Memory B cell (primary cell): ENCODE measurements around the gene CACTIN.
"Not testable (repeated sequence)": the region's sequence is repeated elsewhere in the genome, so short reads cannot be mapped to it uniquely, and the experiment has no call there.

Experiments
- ATAC-seq: fragments of 150-1000 bp; cut with Tn5 transposase; 2 replicates; pipeline ENCODE4 v1.10.0; 2021; ENCODE audit warnings: low read depth, mild to moderate bottlenecking, moderate library complexity
- DNase-seq, 2 donors: peaks; one replicate each; pipeline ENCODE4 v3.0.0; 2022; ENCODE audit warnings: low spot score in 2 of 2
- H3K27ac Mint-ChIP-seq: one replicate; pipeline ENCODE4 v1.8.0; 2022; ENCODE audit warnings: mild to moderate bottlenecking, moderate library complexity, mixed read lengths
- H3K27me3 Mint-ChIP-seq: one replicate; pipeline ENCODE4 v1.8.0; 2022; ENCODE audit warnings: mixed read lengths
- H3K36me3 Mint-ChIP-seq: one replicate; pipeline ENCODE4 v1.8.0; 2022; ENCODE audit warnings: mild to moderate bottlenecking, mixed read lengths
- H3K4me1 Mint-ChIP-seq: one replicate; pipeline ENCODE4 v1.8.0; 2022; ENCODE audit warnings: mixed read lengths
- H3K4me3 Mint-ChIP-seq: one replicate; pipeline ENCODE4 v1.8.0; 2022; ENCODE audit warnings: mild to moderate bottlenecking, moderate library complexity, mixed read lengths
- H3K9me3 Mint-ChIP-seq: one replicate; pipeline ENCODE4 v1.8.0; 2022; ENCODE audit warnings: mixed read lengths

Gene CACTIN

GRCh38 chr19:3667766-3668165, 41.2 kb upstream of the CACTIN start:
- ATAC-seq (no peak), DNase-seq (no peak)
- H3K27ac Mint-ChIP-seq = no peak overlapping the region
- H3K36me3 Mint-ChIP-seq = peaks cover 19% of the 10 kb centered on the region
- no peak overlapping the region for H3K4me3 Mint-ChIP-seq
- no peaks in the 10 kb centered on the region for H3K9me3 Mint-ChIP-seq
- H3K4me1 Mint-ChIP-seq = peaks cover 23% of the 10 kb centered on the region
- H3K27me3 Mint-ChIP-seq = peaks cover 2% of the 10 kb centered on the region

GRCh38 chr19:3667037-3667638, 40.5 kb upstream of the CACTIN start:
- ATAC-seq = no peak
- Mint-ChIP-seq H3K36me3 (peaks cover 19% of the 10 kb centered on the region), H3K9me3 (no peaks in the 10 kb centered on the region), H3K27ac (no peak overlapping the region), H3K4me1 (peaks cover 19% of the 10 kb centered on the region), H3K4me3 (peak overlapping the region; percentile 21), H3K27me3 (no peaks in the 10 kb centered on the region)
- DNase-seq = no peak

- not testable (repeated sequence) for ATAC-seq, DNase-seq, H3K4me3 Mint-ChIP-seq, H3K27ac Mint-ChIP-seq, H3K27me3 Mint-ChIP-seq, H3K9me3 Mint-ChIP-seq
- Mint-ChIP-seq H3K4me1 (peaks cover 19% of the 10 kb centered on the region), H3K36me3 (peaks cover 21% of the 10 kb centered on the region)
Measured at GRCh38 chr19:3666545-3666856, 39.9 kb upstream of the CACTIN start.

- Mint-ChIP-seq H3K27me3 (no peaks in the 10 kb centered on the region), H3K9me3 (no peaks in the 10 kb centered on the region), H3K27ac (no peak overlapping the region), H3K4me3 (peak overlapping the region; percentile 62), H3K36me3 (peaks cover 25% of the 10 kb centered on the region), H3K4me1 (peaks cover 16% of the 10 kb centered on the region)
- DNase-seq = peak; percentile 83 to 93
- peak; percentile 89 for ATAC-seq
Measured at GRCh38 chr19:3665681-3666544, 39.3 kb upstream of the CACTIN start.

- ATAC-seq (peak; percentile 62), DNase-seq (no peak)
- Mint-ChIP-seq H3K4me3 (peak overlapping the region; percentile 62), H3K36me3 (peaks cover 27% of the 10 kb centered on the region), H3K4me1 (peaks cover 14% of the 10 kb centered on the region), H3K27me3 (no peaks in the 10 kb centered on the region), H3K27ac (no peak overlapping the region), H3K9me3 (no peaks in the 10 kb centered on the region)
Measured at GRCh38 chr19:3664879-3665642, 38.5 kb upstream of the CACTIN start.

GRCh38 chr19:3663838-3664237, 37.2 kb upstream of the CACTIN start:
- ATAC-seq (no peak), DNase-seq (no peak)
- Mint-ChIP-seq H3K9me3 (no peaks in the 10 kb centered on the region), H3K4me3 (no peak overlapping the region), H3K27me3 (no peaks in the 10 kb centered on the region), H3K27ac (no peak overlapping the region), H3K36me3 (peaks cover 30% of the 10 kb centered on the region), H3K4me1 (peaks cover 14% of the 10 kb centered on the region)

GRCh38 chr19:3661284-3662238, 35.0 kb upstream of the CACTIN start:
- Mint-ChIP-seq H3K27me3 (no peaks in the 10 kb centered on the region), H3K9me3 (no peaks in the 10 kb centered on the region), H3K27ac (no peak overlapping the region), H3K36me3 (peaks cover 32% of the 10 kb centered on the region), H3K4me1 (peaks cover 14% of the 10 kb centered on the region), H3K4me3 (no peak overlapping the region)
- no peak for ATAC-seq
- no peak for DNase-seq

GRCh38 chr19:3660493-3661219, 34.1 kb upstream of the CACTIN start:
- Mint-ChIP-seq H3K27me3 (no peaks in the 10 kb centered on the region), H3K9me3 (no peaks in the 10 kb centered on the region), H3K4me1 (peaks cover 5% of the 10 kb centered on the region), H3K36me3 (peaks cover 27% of the 10 kb centered on the region), H3K4me3 (no peak overlapping the region), H3K27ac (no peak overlapping the region)
- DNase-seq (no peak), ATAC-seq (no peak)

- Mint-ChIP-seq H3K4me1 (peaks cover 4% of the 10 kb centered on the region), H3K9me3 (no peaks in the 10 kb centered on the region), H3K36me3 (peaks cover 27% of the 10 kb centered on the region), H3K27me3 (no peaks in the 10 kb centered on the region), H3K27ac (no peak overlapping the region), H3K4me3 (no peak overlapping the region)
- ATAC-seq = no peak
- no peak for DNase-seq
Measured at GRCh38 chr19:3659746-3660112, 33.1 kb upstream of the CACTIN start.

- no peaks in the 10 kb centered on the region for H3K9me3 Mint-ChIP-seq
- no peaks in the 10 kb centered on the region for H3K27me3 Mint-ChIP-seq
- H3K27ac Mint-ChIP-seq = no peak overlapping the region
- ATAC-seq (no peak), DNase-seq (no peak)
- H3K36me3 Mint-ChIP-seq = peaks cover 27% of the 10 kb centered on the region
- peaks cover 3% of the 10 kb centered on the region for H3K4me1 Mint-ChIP-seq
- H3K4me3 Mint-ChIP-seq = no peak overlapping the region
Measured at GRCh38 chr19:3658870-3659745, 32.5 kb upstream of the CACTIN start.

GRCh38 chr19:3658004-3658869, 31.6 kb upstream of the CACTIN start:
- H3K27me3 Mint-ChIP-seq = no peaks in the 10 kb centered on the region
- no peak overlapping the region for H3K4me3 Mint-ChIP-seq
- no peaks in the 10 kb centered on the region for H3K9me3 Mint-ChIP-seq
- H3K27ac Mint-ChIP-seq = no peak overlapping the region
- ATAC-seq (no peak), DNase-seq (no peak)
- H3K36me3 Mint-ChIP-seq = peaks cover 24% of the 10 kb centered on the region
- H3K4me1 Mint-ChIP-seq = peaks cover 3% of the 10 kb centered on the region

GRCh38 chr19:3657395-3657769, 30.8 kb upstream of the CACTIN start:
- no peaks in the 10 kb centered on the region for H3K9me3 Mint-ChIP-seq
- no peaks in the 10 kb centered on the region for H3K4me1 Mint-ChIP-seq
- H3K27me3 Mint-ChIP-seq = no peaks in the 10 kb centered on the region
- DNase-seq (no peak), ATAC-seq (no peak)
- H3K36me3 Mint-ChIP-seq = peaks cover 21% of the 10 kb centered on the region
- H3K27ac Mint-ChIP-seq = no peak overlapping the region
- H3K4me3 Mint-ChIP-seq = no peak overlapping the region
